ENCODE data around the gene VPS37C.

Gene VPS37C

DNA sequence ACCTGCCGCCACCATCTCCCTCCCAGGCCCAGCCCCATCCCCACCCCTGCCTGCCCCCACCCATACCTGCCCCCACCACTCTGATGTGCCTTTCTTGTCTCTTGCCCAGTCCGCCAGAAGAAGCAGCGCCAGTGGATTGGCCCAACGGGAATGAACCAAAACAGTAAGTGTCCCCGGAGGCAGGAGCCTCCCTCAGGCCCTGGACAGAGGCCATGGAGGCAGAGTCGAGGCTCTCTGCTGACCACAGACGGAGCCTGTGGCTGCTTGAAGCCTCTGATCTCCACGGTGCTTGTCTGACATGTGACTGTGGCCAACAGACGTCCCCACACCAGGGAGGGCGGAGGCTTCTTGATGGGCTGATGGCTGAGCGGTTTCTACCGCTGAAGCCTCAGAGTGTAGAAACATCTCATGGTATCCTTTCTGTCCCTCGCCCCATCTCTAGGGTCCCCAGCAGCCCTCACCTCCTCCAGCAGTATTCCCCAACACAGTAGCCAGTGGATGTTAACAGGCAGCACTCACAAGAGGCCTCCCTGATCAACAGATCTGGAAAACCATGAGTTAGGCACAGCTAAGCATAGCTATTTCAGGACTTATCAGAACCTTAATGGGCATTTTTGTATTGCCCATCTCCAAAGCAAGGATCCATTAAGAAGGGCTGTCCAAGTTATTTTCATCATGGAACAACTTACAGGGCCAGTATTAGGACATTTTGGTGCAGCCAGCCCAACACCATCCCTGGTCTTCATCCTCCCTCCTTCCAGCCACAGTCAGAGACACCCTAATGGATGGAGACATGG lies 37.3 kb downstream of the VPS37C start:
- Histone ChIP-seq H3K9ac (ENCODE audit: low read length in 2 of 2) (no peak overlapping the region), H3K4me3 (ENCODE audit: low read length in 2 of 2) (no peak overlapping the region), H3K36me3 (ENCODE audit: control insufficient read depth in 2 of 2, insufficient read depth in 2 of 2, low read length in 2 of 2) (peaks cover 0 to 6% of the 10 kb centered on the region in 2 donors), H3K9me3 (ENCODE audit: control insufficient read depth in 2 of 2, low read length in 2 of 2) (no peaks in the 10 kb centered on the region), H3K4me1 (ENCODE audit: control insufficient read depth, insufficient read depth, low read length) (peaks cover 17% of the 10 kb centered on the region), H3K27ac (ENCODE audit: low read length) (no peak overlapping the region), H3K27me3 (ENCODE audit: control insufficient read depth in 1 of 2, insufficient read depth in 2 of 2, low read length in 2 of 2) (no peaks in the 10 kb centered on the region)

DNA sequence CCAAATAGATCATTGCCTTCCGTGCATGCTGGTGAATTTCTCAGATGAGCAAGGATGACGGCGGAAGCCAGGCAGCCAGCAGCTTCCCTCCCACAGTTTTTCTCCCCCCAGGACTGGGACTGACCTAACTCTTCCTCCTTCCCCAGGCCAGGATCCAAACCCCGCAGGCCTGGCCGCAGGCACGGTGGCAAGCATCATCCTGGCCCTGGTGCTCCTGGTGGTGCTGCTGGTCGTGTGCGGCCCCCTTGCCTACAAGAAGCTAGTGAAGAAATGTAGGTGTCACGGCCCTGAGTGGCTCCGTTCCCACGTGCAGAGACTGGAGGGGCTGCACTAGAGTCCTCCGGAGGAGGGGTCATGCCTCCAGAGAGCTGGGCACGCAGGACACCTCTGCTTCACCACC lies 38.5 kb downstream of the VPS37C start:
- H3K36me3 ChIP-seq (ENCODE audit: control insufficient read depth in 2 of 2, insufficient read depth in 2 of 2, low read length in 2 of 2): no peaks in the 10 kb centered on the region
- H3K27ac ChIP-seq (ENCODE audit: low read length): no peak overlapping the region
- H3K27me3 ChIP-seq (ENCODE audit: control insufficient read depth in 1 of 2, insufficient read depth in 2 of 2, low read length in 2 of 2): no peaks in the 10 kb centered on the region
- H3K4me1 ChIP-seq (ENCODE audit: control insufficient read depth, insufficient read depth, low read length): peaks cover 16% of the 10 kb centered on the region
- H3K9ac ChIP-seq (ENCODE audit: low read length in 2 of 2): no peak overlapping the region
- no peaks in the 10 kb centered on the region for H3K9me3 ChIP-seq (ENCODE audit: control insufficient read depth in 2 of 2, low read length in 2 of 2)
- no peak overlapping the region for H3K4me3 ChIP-seq (ENCODE audit: low read length in 2 of 2)

- Histone ChIP-seq H3K9ac (ENCODE audit: low read length in 2 of 2) (no peak overlapping the region), H3K36me3 (ENCODE audit: control insufficient read depth in 2 of 2, insufficient read depth in 2 of 2, low read length in 2 of 2) (no peaks in the 10 kb centered on the region), H3K27me3 (ENCODE audit: control insufficient read depth in 1 of 2, insufficient read depth in 2 of 2, low read length in 2 of 2) (no peaks in the 10 kb centered on the region), H3K4me1 (ENCODE audit: control insufficient read depth, insufficient read depth, low read length) (peaks cover 16% of the 10 kb centered on the region), H3K27ac (ENCODE audit: low read length) (no peak overlapping the region), H3K9me3 (ENCODE audit: control insufficient read depth in 2 of 2, low read length in 2 of 2) (no peaks in the 10 kb centered on the region), H3K4me3 (ENCODE audit: low read length in 2 of 2) (no peak overlapping the region)
Observed at GRCh38 chr11:61121917-61122316, 39.3 kb downstream of the VPS37C start.

DNA sequence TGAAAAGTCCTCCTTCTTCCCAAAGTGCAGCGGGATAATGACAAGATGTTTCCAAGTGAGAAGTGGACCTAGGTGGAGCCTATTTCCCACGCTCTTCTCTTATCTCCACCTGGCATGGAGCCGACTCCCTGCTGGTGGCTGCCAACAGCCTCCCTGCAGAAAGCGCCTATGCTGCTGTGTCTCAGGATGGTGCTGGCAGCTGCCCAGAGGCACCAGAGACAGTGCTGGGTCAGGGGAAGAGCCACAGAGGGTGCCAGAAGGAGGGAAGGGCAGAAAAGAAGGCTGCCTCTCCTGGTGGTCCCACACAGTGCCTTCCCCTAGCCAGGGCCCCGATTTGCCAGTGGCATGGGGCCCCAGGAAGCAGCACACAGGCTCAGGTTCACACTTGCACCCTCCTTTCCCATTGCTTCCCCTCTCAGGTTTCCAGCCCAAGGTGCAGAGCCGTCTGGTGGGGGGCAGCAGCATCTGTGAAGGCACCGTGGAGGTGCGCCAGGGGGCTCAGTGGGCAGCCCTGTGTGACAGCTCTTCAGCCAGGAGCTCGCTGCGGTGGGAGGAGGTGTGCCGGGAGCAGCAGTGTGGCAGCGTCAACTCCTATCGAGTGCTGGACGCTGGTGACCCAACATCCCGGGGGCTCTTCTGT lies 39.9 kb downstream of the VPS37C start:
- peaks cover 16% of the 10 kb centered on the region for H3K4me1 ChIP-seq (ENCODE audit: control insufficient read depth, insufficient read depth, low read length)
- H3K36me3 ChIP-seq (ENCODE audit: control insufficient read depth in 2 of 2, insufficient read depth in 2 of 2, low read length in 2 of 2): no peaks in the 10 kb centered on the region
- H3K4me3 ChIP-seq (ENCODE audit: low read length in 2 of 2): no peak overlapping the region
- no peaks in the 10 kb centered on the region for H3K9me3 ChIP-seq (ENCODE audit: control insufficient read depth in 2 of 2, low read length in 2 of 2)
- H3K9ac ChIP-seq (ENCODE audit: low read length in 2 of 2): no peak overlapping the region
- H3K27ac ChIP-seq (ENCODE audit: low read length): no peak overlapping the region
- no peaks in the 10 kb centered on the region for H3K27me3 ChIP-seq (ENCODE audit: control insufficient read depth in 1 of 2, insufficient read depth in 2 of 2, low read length in 2 of 2)

GRCh38 chr11:61120706-61121191 lies 40.5 kb downstream of the VPS37C start:
- H3K9ac ChIP-seq (ENCODE audit: low read length in 2 of 2): peak overlapping the region in 1 of 2 donors; percentile 29

DNA sequence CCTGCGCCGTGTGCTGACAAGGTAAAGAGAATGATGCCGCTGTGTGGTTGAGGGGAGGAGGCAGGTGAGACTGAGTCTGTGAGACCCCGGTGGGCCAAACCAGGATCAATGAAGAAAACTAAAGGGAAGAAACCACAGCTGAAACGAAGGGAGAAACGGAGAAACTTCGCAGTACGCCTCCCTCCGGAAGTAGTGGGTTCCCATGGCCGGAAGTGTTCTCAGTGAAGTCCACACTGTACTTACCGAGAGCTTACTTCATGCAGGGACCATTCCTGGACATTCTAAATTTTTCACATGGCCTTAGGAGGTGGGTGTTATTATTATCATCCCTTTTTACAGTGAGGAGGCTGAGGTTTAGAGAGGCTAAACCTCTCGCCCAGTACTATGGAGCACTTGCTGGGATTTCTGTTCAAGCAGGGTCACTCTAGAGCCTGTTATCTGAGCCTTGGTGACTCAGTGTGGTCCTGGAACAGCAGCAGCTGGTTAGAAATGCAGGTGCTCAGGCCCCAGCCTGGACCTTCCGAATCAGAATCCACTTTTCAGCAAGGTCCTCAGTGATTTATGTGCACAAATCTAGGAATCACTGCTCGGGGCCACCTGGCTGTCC lies 41.0 kb downstream of the VPS37C start:
- Histone ChIP-seq H3K27me3 (ENCODE audit: control insufficient read depth in 1 of 2, insufficient read depth in 2 of 2, low read length in 2 of 2) (no peaks in the 10 kb centered on the region), H3K4me1 (ENCODE audit: control insufficient read depth, insufficient read depth, low read length) (peaks cover 14% of the 10 kb centered on the region), H3K9ac (ENCODE audit: low read length in 2 of 2) (peak overlapping the region in 1 of 2 donors; percentile 29), H3K4me3 (ENCODE audit: low read length in 2 of 2) (no peak overlapping the region), H3K36me3 (ENCODE audit: control insufficient read depth in 2 of 2, insufficient read depth in 2 of 2, low read length in 2 of 2) (no peaks in the 10 kb centered on the region), H3K9me3 (ENCODE audit: control insufficient read depth in 2 of 2, low read length in 2 of 2) (no peaks in the 10 kb centered on the region), H3K27ac (ENCODE audit: low read length) (no peak overlapping the region)

More at GRCh38 chr11:61120706-61121191, 40.5 kb downstream of the VPS37C start:
- no peaks in the 10 kb centered on the region for H3K36me3 ChIP-seq (ENCODE audit: control insufficient read depth in 2 of 2, insufficient read depth in 2 of 2, low read length in 2 of 2)
- no peaks in the 10 kb centered on the region for H3K27me3 ChIP-seq (ENCODE audit: control insufficient read depth in 1 of 2, insufficient read depth in 2 of 2, low read length in 2 of 2)
- no peak overlapping the region for H3K27ac ChIP-seq (ENCODE audit: low read length)
- H3K4me1 ChIP-seq (ENCODE audit: control insufficient read depth, insufficient read depth, low read length): peaks cover 14% of the 10 kb centered on the region
- H3K4me3 ChIP-seq (ENCODE audit: low read length in 2 of 2): no peak overlapping the region
- H3K9me3 ChIP-seq (ENCODE audit: control insufficient read depth in 2 of 2, low read length in 2 of 2): no peaks in the 10 kb centered on the region

GRCh38 chr11:61119571-61119970 lies 41.7 kb downstream of the VPS37C start:
- H3K4me1 ChIP-seq (ENCODE audit: control insufficient read depth, insufficient read depth, low read length): peaks cover 14% of the 10 kb centered on the region
- H3K9me3 ChIP-seq (ENCODE audit: control insufficient read depth in 2 of 2, low read length in 2 of 2): no peaks in the 10 kb centered on the region
- H3K27ac ChIP-seq (ENCODE audit: low read length): no peak overlapping the region
- H3K27me3 ChIP-seq (ENCODE audit: control insufficient read depth in 1 of 2, insufficient read depth in 2 of 2, low read length in 2 of 2): no peaks in the 10 kb centered on the region
- H3K9ac ChIP-seq (ENCODE audit: low read length in 2 of 2): no peak overlapping the region
- no peak overlapping the region for H3K4me3 ChIP-seq (ENCODE audit: low read length in 2 of 2)
- no peaks in the 10 kb centered on the region for H3K36me3 ChIP-seq (ENCODE audit: control insufficient read depth in 2 of 2, insufficient read depth in 2 of 2, low read length in 2 of 2)

- Histone ChIP-seq H3K27me3 (ENCODE audit: control insufficient read depth in 1 of 2, insufficient read depth in 2 of 2, low read length in 2 of 2) (no peaks in the 10 kb centered on the region), H3K27ac (ENCODE audit: low read length) (no peak overlapping the region), H3K9me3 (ENCODE audit: control insufficient read depth in 2 of 2, low read length in 2 of 2) (no peaks in the 10 kb centered on the region), H3K4me1 (ENCODE audit: control insufficient read depth, insufficient read depth, low read length) (peaks cover 14% of the 10 kb centered on the region), H3K9ac (ENCODE audit: low read length in 2 of 2) (no peak overlapping the region), H3K36me3 (ENCODE audit: control insufficient read depth in 2 of 2, insufficient read depth in 2 of 2, low read length in 2 of 2) (no peaks in the 10 kb centered on the region), H3K4me3 (ENCODE audit: low read length in 2 of 2) (no peak overlapping the region)
Observed at GRCh38 chr11:61119055-61119454, 42.2 kb downstream of the VPS37C start.

- H3K9ac ChIP-seq (ENCODE audit: low read length in 2 of 2): no peak overlapping the region
- no peaks in the 10 kb centered on the region for H3K9me3 ChIP-seq (ENCODE audit: control insufficient read depth in 2 of 2, low read length in 2 of 2)
- no peaks in the 10 kb centered on the region for H3K27me3 ChIP-seq (ENCODE audit: control insufficient read depth in 1 of 2, insufficient read depth in 2 of 2, low read length in 2 of 2)
- H3K27ac ChIP-seq (ENCODE audit: low read length): no peak overlapping the region
- H3K36me3 ChIP-seq (ENCODE audit: control insufficient read depth in 2 of 2, insufficient read depth in 2 of 2, low read length in 2 of 2): no peaks in the 10 kb centered on the region
- H3K4me3 ChIP-seq (ENCODE audit: low read length in 2 of 2): no peak overlapping the region
- H3K4me1 ChIP-seq (ENCODE audit: control insufficient read depth, insufficient read depth, low read length): peaks cover 14% of the 10 kb centered on the region
Observed at GRCh38 chr11:61118406-61118805, 42.8 kb downstream of the VPS37C start.

GRCh38 chr11:61118004-61118403 lies 43.2 kb downstream of the VPS37C start:
- Histone ChIP-seq H3K9me3 (ENCODE audit: control insufficient read depth in 2 of 2, low read length in 2 of 2) (no peaks in the 10 kb centered on the region), H3K27ac (ENCODE audit: low read length) (no peak overlapping the region), H3K4me1 (ENCODE audit: control insufficient read depth, insufficient read depth, low read length) (peaks cover 14% of the 10 kb centered on the region), H3K27me3 (ENCODE audit: control insufficient read depth in 1 of 2, insufficient read depth in 2 of 2, low read length in 2 of 2) (no peaks in the 10 kb centered on the region), H3K9ac (ENCODE audit: low read length in 2 of 2) (no peak overlapping the region), H3K36me3 (ENCODE audit: control insufficient read depth in 2 of 2, insufficient read depth in 2 of 2, low read length in 2 of 2) (no peaks in the 10 kb centered on the region), H3K4me3 (ENCODE audit: low read length in 2 of 2) (no peak overlapping the region)

Data from stomach smooth muscle (tissue), 2 donors.